OCI-LY3 (cell line): ENCODE measurements around the gene PLA2G4C.

ENCODE experiments used
- EZH2phosphoT487 ChIP-seq: fragments of 200-600 bp; shearing (Covaris generic); IDR thresholded peaks from 2 replicates; pipeline ENCODE4 v1.6.1; 2018; ENCODE audit warnings: antibody characterized with exemption, mixed run types, low read depth
- TF ChIP-seq, protein P1 (sequence below): fragments of 200-600, 300-600 bp; sonication (generic); IDR thresholded peaks from 2 replicates; pipeline ENCODE4 v1.5.1; 2014; ENCODE audit warnings: antibody characterized with exemption, low read length, low read depth

DNA sequence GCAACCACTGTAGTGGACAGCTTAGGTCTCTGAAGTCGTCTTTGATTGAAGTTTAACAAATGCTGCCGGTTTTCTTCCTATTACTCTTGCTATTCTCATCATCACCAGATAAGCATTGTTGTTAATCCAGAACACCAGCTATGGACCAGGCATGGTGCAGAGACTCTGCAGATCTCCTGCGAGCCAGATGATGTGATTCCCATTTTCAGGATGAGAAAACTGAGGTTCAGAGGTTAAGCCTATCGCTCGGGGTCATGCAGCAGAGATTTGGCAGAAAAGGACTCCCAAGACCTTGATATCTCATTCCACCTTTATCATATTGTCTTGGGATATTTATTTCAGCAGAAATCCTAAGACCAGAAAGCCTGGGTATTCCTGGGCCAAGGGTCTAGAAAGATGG, 50.2 kb downstream of the PLA2G4C start:
- TF ChIP-seq, protein P1, sequence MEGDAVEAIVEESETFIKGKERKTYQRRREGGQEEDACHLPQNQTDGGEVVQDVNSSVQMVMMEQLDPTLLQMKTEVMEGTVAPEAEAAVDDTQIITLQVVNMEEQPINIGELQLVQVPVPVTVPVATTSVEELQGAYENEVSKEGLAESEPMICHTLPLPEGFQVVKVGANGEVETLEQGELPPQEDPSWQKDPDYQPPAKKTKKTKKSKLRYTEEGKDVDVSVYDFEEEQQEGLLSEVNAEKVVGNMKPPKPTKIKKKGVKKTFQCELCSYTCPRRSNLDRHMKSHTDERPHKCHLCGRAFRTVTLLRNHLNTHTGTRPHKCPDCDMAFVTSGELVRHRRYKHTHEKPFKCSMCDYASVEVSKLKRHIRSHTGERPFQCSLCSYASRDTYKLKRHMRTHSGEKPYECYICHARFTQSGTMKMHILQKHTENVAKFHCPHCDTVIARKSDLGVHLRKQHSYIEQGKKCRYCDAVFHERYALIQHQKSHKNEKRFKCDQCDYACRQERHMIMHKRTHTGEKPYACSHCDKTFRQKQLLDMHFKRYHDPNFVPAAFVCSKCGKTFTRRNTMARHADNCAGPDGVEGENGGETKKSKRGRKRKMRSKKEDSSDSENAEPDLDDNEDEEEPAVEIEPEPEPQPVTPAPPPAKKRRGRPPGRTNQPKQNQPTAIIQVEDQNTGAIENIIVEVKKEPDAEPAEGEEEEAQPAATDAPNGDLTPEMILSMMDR, result no peak
- TF ChIP-seq EZH2phosphoT487, result no peak
